VCaP (cell line): ENCODE data around the gene COL5A1.

ENCODE experiments used
- H3K27ac ChIP-seq: fragments of 450-650 bp; 2 replicates; pipeline ENCODE4 v1.5.1; 2017
- TF ChIP-seq, protein P1 (sequence below): fragments of 450-650 bp; conservative IDR thresholded peaks from 2 replicates; pipeline ENCODE4 v1.5.1; 2017; ENCODE audit warnings: mild to moderate bottlenecking, moderate library complexity

The COL5A1 gene

DNA sequence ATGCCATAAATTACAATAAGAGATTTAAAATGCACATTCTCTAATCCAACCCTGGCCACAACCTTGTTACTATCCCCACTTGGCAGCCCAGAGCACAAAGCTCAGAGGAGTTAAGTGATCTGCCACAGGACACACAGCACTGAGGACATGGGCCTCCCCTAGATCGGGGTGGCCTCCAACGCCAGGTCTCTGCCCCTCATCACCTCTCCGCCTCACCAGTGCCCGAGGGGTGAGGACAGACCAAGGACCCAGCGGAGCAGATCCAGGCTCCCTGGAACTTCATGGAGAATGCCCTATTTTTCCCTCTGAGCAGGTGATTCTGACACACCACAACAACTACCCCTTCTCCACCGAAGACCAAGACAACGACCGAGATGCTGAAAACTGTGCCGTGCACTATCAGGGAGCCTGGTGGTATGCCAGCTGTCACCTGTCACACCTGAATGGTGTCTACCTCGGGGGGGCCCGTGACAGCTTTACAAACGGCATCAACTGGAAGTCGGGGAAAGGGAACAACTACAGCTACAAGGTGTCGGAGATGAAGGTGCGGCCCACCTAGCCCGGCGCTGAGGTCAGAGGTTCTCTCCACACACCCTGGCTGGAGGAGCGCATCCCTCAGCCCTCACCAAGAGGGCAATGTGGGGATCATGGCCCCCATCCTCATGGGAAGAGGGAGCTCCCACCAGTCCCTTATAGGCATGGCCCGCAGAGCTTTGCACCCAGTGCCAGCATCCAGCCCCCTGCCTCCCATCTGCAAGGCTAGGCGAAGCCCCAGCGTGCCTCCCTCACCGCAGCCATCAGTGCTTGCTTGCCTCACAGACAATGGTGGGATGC is 226.5 kb downstream of the COL5A1 start:
- no peak overlapping the region for H3K27ac ChIP-seq
- TF ChIP-seq, protein P1, sequence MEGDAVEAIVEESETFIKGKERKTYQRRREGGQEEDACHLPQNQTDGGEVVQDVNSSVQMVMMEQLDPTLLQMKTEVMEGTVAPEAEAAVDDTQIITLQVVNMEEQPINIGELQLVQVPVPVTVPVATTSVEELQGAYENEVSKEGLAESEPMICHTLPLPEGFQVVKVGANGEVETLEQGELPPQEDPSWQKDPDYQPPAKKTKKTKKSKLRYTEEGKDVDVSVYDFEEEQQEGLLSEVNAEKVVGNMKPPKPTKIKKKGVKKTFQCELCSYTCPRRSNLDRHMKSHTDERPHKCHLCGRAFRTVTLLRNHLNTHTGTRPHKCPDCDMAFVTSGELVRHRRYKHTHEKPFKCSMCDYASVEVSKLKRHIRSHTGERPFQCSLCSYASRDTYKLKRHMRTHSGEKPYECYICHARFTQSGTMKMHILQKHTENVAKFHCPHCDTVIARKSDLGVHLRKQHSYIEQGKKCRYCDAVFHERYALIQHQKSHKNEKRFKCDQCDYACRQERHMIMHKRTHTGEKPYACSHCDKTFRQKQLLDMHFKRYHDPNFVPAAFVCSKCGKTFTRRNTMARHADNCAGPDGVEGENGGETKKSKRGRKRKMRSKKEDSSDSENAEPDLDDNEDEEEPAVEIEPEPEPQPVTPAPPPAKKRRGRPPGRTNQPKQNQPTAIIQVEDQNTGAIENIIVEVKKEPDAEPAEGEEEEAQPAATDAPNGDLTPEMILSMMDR: no peak

GRCh38 chr9:134868751-134869553 is 227.3 kb downstream of the COL5A1 start:
- H3K27ac ChIP-seq: no peak overlapping the region
- TF ChIP-seq, protein P1: no peak

DNA sequence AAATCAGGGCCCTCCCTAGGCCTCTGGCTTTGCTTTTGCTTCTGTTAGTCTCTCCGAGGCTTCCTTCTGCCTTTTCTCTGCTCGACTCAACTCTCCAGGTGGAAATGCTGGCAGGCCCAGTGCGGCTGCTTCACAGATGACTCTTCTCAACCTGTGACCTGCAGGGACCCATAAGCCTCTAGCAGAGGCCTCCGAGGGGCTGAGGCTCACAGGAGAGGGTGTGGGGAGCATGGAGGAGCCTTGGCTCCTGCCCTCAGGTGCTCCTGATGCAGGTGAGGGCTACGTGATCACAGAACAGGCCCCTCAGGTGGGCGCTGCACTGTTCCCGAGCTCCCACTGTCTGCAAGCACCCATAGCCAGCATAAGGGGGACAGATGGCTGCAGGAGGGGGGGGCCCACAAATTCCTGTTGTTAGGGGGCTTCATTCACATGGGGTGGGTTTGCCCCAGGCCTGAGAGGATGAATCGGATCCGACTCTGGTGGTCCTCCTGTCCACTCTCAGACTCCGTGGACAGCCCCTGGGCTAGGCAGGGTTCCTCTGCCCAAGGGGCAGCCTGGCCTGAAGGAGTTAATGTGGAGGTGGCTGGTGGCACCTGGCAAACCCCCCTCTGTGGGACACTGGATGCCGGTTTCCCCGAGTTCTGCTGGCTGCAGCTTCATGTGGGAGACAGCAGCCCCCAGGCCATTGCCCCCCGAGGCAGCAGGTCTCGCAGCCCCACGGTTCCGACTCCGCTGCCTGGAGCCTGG is 228.1 kb downstream of the COL5A1 start:
- H3K27ac ChIP-seq: no peak overlapping the region

GRCh38 chr9:134870301-134870694 is 228.7 kb downstream of the COL5A1 start:
- no peak overlapping the region for H3K27ac ChIP-seq

More for the DNA sequence above, 228.1 kb downstream of the COL5A1 start:
- TF ChIP-seq, protein P1: no peak

DNA sequence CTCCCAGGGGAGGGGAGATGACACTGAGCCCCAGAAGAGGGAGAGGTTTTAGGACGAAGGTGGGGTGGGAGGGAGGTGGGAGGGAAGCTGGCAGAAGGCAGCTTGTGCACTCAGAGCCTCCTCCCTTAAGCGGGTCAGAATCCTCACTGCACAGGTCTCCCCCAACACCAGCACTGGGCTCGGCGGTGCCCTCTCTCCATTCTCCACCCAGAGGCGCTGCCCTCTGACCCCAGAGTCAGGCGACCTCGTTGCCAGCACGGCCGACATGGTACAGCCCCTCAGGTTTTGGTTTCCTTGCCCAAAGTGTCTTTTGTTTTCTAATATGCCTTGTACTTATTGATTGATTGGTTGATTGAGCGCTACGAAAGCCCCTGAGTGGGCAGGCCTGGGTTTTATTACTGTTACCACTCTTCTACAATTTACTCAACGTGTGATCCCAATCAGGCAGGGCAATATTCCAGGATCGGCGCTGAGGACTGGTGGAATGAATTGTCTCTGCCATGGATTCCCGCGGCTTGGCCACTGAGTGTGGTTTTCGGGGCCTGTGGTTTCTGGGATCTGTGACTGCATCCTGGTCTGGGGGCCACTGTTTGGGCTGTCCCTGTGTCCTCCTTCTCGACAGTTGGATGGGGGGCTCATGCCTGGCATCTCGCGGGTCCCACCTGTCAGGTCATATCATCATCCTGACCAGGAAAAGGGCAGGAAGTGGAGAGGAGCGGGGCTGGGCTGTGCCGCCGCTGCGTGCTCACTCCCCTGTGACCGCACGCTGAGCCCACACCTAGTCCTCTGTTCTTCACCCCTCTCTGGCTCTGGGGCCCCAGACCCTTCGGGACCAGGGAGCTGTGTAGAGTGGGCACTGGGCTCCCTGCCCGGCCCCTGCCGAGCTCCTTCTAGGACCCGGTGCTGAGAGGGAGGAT is 229.4 kb downstream of the COL5A1 start:
- TF ChIP-seq, protein P1: no peak
- H3K27ac ChIP-seq: no peak overlapping the region

More at GRCh38 chr9:134870301-134870694, 228.7 kb downstream of the COL5A1 start:
- TF ChIP-seq, protein P1: no peak

DNA sequence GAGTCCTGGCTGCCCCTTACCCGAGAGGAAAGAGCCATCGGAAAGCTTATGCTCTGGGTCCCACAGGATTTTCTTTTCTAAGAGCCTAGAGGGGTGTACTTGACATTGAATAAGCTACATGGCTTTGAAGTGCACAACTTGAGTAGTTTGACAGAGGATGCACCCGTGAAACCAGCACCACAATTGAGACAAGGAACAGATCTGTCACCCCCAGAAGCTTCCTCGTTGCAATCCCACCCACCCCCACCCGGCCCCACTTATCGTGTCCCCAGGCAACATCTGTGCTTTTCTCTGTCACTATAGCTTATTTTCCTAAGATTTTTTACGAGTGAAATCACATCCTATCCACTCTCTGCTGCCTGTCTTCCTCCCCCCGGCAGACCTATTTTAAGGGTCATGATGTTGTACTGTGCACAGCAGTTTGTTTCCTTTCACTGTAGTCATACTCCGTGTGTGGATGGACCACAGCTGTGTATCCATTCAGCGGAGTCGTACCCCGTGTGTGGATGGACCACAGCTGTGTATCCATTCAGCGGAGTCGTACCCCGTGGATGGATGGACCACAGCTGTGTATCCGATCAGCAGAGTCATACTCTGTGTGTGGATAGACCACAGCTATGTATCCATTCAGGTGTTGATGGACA is 230.2 kb downstream of the COL5A1 start:
- TF ChIP-seq, protein P1: no peak
- no peak overlapping the region for H3K27ac ChIP-seq
